HG03521 (cell line): ENCODE data around the gene SAP25.
"Not testable (repeated sequence)": the region's sequence is repeated elsewhere in the genome, so short reads cannot be mapped to it uniquely, and the experiment has no call there.

Source experiments
- ATAC-seq: cut with Tn5 transposase; IDR thresholded peaks from one replicate; pipeline ENCODE4 v1.9.1; 2021; ENCODE audit warnings: mild to moderate bottlenecking, moderate library complexity; ENCODE audit not compliant: unreplicated experiment

SAP25 gene

DNA sequence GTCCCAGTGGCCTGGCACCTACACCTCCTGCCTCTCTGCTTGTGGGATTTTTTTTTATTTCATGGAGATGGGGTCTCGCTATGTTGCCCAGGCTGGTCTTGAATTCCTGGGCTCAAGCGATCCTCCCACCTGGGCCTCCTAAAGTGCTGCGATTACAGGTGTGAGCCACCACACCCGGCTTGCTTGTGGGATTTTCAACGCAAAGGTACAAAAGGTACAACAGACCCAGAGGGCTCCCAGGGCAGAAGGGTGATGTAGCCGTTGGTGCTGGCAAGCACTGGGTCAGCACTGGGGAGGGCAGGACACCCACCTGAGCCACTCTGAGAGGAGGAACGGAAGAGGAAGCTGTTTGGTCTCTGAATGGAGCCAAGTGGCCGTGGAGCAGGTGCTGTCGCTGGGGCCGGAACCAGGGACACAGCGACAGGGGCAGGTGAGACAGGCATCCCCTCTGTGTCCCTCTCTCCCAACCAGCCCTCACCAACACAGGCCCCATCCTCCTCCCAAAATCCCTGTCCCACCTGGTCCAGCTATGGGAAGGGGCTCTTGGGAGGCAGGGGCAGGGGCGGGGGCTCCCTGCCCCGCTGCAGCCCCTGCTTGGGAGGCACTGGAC, 2.8 kb upstream of the SAP25 start:
- no peak for ATAC-seq

DNA sequence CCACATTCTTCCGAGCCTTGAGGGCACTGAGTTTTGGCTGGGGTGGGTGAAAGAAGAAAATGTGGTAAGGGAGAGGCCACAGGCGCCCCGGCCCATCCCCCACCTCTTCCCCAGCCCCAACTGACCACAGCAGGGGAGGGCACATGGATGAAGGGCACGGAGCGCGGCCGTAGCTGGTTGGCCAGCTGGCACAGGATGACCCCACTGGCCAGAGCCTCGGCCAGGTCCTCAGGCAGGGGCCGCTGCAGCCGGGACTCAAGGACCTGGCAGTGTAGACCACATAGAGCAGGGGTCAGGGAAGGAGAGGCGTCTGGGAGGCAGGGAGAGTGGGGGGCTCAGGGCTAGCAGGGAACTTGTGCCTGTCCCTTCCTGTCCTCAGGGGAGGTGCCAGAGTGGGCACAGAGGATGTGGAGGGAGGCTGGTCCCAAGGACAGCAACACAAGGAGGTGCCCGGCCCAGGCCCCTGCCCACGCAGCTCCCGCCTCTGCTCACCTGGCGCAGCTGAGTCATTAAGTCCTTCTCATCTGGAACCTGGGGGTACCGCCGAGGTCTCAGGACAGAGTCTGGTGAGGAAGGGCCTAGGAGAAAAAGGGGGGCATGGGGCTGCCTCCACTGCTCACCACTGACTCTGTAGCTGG, 2.2 kb upstream of the SAP25 start:
- no peak for ATAC-seq

DNA sequence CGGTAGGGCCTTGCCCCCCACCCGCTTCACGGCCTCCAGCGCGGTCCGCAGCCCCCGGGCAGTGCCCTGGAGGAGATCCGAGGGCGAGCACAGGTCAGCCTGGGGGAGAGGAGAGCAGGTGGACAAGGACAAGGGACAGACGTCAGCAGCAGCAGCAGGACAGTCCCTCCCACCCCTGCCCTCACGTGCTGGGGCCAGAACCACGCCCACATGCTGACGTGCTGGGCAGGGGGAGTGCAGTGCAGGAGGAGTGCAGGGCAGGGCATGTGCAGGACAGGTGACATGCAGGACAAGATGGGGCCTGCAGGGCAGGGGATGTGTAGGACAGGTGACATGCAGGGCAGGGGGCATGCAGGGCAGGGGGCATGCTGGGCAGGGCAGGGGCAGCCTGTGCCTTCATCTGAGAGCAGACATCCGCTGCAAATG, 1.5 kb upstream of the SAP25 start:
- no peak for ATAC-seq

DNA sequence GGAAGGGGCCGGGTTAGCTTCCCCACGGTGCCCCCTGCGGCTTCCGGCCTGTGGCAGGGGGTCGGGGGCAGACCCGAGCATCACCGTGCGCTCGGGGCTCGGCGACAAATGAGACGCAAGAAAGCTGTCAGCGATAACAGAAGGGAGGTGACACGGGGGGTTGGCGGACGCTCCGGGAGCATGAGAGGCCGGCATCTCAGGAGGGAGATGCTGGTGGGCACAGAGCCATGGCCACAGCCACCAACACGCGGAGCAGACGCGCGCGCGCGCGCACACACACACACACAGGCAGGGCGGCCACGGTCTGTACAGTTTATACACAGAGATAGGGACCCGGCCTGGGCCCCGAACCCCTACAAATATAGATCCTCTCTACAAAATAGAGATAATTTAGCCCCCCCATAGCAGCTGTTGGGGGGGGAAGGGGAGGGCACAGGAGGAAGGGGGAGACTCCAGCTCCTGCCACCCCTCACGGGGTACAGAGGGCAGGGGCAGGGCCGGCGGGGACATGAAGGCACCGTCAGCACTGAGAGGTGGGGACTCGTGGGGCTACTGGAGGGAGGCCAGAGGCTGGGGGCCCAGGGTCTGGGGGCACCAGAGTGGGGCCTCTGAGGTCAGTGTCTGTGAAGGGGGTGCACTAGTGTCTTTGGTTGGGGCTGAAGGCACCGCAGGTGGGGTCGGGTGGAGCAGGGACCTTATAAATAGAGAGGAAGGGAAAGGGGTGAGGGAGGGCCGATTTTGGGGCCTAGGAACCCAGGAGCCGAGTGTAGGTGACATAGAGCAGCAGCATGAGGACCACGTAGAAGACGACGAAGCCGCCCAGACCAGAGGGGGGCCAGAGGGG, 884 bp upstream of the SAP25 start:
- ATAC-seq, result no peak

DNA sequence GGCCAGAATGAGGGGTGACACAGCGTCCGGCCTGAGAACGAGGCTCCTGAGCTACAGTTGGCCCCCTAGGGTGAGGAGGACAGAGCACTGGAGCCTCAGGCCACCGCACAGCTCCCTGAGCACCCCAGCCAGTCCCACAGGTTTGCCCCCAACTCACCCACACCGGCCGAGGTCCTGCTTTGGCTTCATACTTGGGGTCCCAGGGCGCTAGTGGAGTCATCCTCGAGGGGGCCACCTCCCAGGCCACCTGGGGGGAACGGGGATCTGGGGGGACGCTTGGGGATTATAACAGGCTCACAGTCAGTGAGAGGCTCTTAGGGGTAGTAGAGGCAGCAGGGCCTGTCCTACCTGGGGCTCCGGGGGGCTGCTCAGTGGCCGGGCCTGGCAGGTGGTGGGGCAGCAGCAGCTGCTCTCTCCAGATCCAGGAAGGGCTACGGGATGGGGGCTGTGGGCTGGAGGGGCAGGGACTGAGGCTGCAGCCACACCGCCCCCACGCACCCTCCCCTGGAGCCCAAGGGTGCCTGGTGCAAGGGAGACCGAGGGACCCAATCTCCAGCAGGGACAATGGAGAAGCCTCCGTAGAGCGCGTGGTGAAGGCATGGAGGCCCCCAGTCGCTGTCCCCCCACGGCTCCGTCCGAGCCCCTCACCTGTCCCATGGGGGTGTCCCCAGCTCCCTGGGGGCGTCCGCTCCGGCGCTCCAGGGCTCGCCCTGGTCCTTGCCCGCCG, 588 bp downstream of the SAP25 start:
- no peak for ATAC-seq

DNA sequence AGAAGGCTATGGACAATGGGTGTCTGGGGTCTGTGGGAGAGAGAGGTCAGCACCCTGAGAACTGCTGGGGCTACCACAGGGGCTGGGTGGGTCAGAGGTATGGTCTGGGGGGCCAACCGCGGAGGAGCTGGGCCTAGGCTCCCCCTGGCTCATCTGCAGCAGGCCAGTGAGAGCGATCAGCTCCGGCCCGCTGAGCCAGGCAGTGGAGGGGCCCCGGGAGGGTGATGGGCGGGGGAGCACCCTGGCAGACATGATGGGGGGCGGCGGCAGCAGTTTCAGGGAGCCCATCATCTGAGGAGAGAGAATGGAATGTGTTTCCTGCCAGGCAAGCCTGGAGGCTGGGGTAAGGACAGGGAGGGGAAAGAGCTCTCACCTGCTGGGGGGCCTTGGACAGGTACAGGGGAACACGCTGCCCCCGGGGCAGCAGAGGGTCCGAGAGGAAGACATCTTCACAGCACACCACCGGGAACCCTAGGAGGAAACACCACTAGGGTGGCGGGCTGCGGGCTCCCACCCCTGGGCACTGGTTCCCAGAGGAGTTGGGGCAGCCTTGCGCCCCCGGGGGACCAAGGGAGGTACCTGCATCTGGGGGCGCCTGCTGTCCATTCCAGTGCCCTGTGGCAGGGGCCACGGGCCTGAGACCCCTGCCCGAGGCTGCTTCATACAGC, 1.3 kb downstream of the SAP25 start:
- no peak for ATAC-seq

DNA sequence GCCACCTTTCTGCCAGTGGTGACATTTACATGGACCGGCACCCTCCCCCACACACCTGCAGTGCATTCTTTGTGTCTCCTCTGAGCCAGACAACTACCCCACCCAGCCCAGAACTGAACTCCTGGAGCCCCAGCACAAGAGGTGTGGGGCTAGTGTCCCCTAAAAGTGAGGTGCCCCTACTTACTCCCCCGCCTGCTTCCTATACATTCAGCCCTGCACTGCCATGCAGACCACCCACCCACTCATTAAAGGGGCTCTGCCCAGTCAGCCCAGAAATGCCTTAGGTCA, 1.9 kb downstream of the SAP25 start:
- no peak for ATAC-seq

DNA sequence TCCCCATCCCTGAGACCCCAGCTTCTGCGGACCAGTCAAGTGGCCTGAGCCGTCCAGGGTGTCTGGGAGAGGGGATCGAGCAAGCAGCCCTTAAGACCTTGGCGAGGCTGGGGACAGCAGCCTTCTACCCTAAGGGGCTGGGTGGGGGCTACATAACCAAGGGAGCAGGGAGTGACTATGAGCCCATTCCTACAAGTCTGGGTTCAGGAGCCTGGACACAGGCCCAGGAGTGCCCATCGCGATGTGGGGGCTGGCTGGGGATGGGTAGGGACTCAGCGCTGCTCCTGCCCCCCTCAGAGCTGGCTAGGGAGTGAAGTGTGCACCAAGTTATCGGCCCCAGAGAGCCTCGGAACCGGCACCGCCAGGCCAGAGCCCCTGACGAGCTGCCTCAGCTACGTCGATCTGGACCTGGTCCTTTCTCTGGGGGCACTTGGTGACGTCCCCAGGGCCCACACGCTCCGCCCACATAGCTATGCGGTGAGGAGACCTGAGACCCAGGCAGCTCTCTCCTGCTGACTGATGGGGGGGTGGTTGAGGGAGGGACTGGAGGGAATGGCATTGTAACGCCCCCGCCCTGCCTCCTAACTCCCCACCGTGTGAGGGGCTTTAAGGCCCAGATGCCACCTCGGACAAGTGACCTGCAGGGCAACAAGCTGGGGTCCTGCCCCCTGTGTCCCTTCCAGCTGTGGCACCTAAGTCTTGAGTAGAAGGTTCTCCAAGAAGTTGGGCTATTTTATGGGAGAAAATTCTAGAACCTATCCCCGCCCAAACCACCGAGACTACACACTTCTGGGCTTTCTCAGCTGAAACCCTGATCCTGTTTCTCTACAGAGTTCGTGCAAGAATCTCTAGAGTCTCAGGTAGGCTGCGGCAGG, 2.5 kb downstream of the SAP25 start:
- no peak for ATAC-seq

DNA sequence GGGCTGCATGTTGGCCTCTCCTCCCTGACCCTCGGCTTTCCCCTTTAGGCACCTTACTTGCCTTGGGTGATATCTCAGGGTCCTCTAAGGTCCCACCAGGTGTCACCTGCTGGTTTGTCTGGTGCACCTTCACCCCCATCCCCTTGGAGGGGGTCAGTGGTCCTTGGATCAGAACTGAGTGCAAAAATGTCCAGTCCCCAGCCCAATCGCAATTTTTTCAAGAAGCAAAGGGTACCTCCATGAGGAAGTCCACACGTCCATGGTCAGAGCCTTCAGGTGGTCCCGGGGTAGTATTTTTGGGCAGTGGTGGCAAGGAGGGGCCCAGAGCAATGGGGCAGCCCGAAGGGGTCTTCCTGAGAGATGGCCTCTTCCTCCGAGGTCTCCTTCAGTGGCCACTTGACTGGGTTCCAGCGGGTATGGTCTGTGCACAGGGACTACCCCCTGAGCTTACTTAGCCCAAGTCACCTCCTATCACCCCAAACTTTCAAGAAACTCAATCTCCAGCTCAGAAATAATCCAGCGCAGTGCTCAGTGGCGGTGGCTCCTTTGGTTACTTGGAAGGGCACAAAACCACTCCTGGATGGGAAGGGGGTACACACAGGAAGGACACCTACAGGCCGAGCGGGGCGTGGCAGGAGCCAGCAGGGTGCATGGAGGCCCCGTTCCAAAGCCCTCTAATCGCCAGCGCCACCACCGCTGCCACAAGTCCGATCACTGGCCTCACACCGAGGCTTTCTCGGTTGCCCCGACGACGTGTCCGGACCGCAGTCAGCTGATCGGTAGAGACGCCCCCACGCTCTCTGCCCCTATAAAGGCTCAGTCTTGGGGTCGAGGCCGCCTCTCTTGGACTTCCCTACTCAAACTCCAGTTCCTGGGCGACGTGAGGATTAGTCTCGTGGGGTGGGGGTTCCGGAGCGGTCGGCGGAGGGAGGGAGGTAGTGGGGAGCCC, 4.5 kb downstream of the SAP25 start:
- no peak for ATAC-seq

DNA sequence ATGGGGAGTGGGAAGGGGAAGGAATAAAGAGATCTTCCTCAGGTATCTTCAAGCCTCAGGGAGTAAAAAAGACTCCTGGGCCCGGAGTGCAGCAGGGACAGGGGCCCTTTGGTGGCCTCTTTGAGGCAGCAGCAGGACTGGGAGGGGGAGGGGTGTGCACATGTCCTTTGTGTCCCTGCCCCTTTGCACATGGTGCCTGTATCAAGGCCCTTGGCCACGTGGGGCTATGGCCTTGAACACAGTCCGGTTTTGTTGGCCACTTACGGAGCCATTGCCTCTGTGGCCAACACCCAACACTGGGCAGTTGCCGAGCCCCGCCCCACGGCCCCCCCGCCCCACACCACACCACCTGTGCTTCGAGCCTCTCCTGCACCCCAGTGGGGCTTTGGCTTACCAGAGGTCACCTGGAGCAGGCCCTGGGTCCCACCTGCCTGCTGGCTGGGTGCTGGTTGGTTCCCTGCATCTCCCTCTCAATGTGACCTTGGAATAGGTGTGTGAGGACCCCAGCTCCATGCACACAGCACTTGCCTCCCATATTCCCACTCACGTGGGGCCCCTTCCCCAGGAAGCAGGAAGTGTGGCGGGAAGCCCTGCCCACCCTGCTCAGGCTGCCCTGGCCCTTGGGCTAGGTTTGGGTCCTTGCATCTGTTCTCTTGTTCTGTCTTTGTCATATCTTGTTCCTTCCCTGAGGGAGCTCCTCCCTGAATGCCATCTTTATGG, 5.4 kb downstream of the SAP25 start:
- no peak for ATAC-seq

DNA sequence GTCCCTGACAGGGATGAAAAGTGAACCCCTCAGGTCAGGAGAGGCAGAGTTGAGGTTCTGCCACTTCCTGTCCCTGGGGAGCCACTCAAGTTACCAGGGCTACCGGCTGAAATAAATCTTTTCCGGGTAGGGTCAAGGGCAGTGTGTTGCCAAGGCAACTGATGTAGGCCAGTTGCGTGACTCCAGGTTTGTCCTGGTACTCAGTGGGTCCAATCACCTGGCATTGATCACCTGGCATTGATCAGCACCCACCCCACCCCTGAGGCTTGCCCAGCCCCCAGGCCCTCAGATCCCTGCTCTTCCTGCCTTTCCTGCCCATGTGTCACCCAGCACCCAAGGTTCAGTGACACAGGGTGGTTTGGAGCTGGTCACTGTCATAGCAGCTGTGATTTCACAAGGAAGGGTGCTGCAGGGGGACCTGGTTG, 5.9 kb downstream of the SAP25 start:
- ATAC-seq, result no peak

DNA sequence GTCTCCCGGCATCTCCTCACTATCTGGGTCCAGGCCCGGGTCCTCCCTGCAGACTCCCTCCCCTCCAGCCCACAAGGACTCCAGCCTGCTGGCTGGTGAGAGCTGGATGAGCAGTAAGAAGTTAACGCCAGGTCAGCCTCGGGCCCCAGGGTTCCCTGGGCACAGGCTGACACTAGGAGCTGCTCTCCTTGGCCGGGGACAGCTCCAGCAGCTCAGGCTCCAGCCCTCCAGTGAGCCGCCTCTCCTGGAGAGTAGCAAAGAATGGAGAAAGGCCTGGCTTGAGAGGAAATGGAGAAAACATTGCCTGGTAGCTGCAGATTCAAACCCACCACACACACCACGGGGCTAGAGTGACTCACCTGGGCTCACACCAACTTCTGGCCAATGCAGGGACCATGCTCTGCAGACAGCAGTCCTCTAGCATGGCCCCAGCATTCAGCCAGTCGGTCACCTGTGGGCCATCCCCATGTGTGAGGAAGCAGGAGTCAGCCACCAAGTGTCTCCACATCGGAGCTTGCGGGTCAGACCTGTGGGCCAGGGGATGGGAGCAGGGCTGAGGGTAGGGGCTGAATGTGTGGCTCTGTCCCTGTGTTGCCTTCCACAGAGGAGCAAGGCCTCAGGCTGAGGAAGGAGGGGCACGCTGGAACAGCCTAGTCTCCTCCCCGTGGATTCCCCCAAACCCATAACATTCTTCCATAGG, 6.5 kb downstream of the SAP25 start:
- no peak for ATAC-seq

DNA sequence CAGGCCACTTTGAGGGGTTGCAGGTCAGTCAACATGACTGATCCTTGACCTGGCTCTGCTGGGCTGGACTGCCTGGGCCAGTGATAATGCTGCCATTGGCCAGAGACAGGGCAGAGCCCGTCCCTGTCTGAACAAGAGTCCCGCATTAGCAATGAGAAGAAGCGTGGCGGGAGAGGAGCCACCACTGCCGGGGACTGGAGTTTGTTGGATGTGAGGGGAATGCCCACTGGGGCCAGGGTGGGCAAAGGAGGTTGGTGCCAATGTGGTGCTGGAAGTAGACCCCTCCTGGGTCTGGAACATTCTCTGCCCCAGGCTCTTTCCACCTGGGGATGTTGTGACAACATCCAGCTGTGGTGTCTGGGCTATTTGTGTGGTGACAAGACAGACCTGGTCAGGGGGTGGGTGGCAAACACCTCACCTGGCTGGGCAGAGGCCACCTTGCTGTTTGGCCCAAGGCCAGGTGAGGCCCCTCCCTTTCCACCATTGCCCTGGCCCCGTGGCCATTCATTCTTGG, 7.6 kb downstream of the SAP25 start:
- no peak for ATAC-seq

DNA sequence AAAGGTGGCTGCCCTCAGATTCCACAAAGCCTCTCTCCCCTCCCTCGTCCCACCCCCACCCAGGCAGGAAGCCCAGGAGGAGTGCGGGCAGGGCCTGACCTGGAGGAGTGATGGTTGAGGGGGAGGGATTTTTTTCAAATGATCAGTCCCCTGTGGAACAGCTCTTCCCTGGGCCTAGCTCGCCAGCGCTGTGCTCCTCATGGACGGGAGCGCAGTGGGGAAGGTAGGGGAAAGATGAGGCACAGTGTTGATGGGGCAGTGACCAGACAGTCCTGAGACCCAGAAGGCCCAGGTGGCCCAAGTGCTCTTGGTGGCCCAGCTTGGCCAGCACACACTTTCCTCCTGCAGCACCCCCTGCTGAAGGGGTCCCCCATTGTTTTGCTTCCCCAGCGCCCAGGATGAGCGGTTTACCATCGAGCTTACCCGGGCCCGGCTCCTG, 8.5 kb downstream of the SAP25 start:
- no peak for ATAC-seq

DNA sequence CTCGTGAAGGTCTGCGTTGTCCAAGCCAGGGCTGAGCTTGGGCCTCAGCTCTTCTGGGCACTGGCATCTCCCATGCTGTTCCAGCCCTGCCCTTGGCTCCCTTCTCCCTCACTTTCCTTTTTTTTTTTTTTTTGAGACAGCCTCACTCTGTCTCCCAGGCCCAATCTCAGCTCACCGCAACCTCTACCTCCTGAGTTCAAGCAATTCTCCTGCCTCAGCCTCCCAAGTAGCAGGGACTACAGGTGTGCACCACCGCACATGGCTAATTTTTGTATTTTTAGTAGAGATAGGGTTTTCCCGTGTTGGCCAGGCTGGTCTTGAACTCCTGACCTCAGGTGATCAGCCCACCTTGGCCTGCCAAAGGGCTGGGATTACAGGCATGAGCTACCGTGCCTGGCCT, 9.3 kb downstream of the SAP25 start:
- not testable (repeated sequence) for ATAC-seq

DNA sequence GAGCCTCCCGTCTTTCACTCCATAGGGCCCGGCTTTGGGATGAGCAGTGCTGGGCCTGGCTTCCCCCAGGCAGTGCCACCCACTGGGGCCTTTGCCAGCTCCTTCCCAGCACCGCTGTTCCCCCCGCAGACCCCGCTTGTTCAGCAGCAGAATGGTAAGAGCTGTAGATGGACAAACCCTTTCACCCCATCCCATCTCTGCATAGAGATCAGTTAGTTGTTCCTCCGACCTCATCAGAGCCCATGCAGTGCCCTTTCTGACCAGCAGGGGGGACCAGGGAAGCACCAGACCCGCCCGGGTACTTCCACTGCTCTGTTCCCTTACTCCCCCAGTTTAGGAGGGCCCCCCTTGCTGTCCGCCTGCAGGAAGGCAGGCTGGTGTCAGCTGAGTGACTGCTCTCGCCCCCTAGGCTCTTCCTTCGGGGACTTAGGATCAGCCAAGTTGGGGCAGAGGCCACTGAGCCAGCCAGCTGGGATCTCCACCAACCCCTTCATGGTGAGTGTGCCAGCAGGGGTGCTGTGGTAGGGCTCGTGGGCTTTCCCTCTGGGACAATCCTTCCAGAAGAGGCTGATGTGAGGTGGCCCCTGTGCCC, 9.8 kb downstream of the SAP25 start:
- ATAC-seq, result no peak

DNA sequence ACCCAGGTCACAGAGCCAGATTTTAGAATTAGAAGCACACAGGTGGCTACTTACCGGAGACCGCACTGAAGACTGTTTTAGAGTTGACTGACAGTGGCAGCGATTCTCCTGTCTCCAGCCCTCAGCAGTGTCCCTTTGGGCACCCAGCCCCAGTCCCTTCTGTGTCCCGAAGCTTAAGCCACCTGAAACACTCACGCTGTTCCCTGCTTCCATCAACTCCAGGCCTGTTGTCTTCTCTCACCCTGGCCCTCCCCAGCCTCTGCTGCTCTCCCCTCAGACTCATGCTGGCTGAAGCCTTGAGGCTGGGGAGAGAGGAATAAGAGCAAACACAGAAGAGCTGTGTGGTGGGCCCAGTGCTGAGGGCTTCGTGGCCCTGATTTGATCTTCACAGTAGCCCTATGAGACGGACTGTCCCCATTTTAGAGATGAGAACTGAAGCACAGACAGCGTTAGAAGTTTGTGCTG, 10.6 kb downstream of the SAP25 start:
- ATAC-seq, result no peak
